ENCODE measurements around the gene C5orf22.
A peak's percentile ranks its signal among the peaks of the same experiment; 100 is the strongest.
"Not testable (repeated sequence)": the region's sequence is repeated elsewhere in the genome, so short reads cannot be mapped to it uniquely, and the experiment has no call there.

The C5orf22 gene

GRCh38 chr5:31553863-31554262 is 21.8 kb downstream of the C5orf22 start:
- peak; percentile 56 for DNase-seq (ENCODE audit: low read depth)

DNA sequence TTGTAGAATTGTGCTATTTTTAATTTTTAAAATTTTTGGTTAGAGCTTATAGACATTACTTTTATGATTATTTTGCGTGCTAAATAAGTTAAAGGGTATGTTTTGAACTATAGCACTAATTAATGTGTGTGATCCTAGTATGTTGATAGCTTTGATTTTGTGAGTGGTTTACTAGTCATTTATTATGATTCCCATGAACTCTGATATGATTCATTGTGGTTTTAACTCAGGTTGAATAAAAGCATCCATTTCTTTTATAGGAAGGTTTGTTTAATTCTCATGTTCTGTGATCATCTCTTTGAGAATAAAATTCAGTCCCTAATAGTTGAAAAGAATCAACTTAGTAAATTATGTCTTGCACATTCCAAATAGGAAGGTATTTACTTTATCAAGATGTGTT is 22.5 kb downstream of the C5orf22 start:
- DNase-seq (ENCODE audit: low read depth), result peak; percentile 62

GRCh38 chr5:31556461-31556860 is 24.4 kb downstream of the C5orf22 start:
- DNase-seq (ENCODE audit: low read depth), result no peak

DNA sequence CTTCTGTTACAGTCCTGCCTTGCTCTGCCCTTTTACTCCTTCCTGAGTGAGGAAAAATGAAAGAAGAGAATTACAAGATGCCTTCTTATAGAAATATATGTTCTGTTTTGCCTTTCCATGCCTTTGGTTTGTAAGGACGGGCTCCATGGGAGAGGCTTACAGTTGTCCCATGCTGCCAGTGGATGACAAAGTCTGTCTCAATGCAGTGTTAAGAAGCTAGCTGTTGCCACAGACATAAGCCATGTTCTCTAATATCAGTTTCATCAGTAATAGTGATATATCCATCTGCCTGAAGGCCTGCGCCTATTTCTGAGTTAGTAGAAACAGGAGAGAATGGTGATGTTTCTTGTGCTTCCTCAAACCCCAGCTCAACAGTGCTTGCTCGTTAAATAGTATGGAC is 27.8 kb downstream of the C5orf22 start:
- no peak for DNase-seq (ENCODE audit: low read depth)

- no peak for DNase-seq (ENCODE audit: low read depth)
Measured at GRCh38 chr5:31561946-31562345, 29.8 kb downstream of the C5orf22 start.

- no peak for DNase-seq (ENCODE audit: low read depth)
Measured at GRCh38 chr5:31563216-31563615, 31.1 kb downstream of the C5orf22 start.

DNA sequence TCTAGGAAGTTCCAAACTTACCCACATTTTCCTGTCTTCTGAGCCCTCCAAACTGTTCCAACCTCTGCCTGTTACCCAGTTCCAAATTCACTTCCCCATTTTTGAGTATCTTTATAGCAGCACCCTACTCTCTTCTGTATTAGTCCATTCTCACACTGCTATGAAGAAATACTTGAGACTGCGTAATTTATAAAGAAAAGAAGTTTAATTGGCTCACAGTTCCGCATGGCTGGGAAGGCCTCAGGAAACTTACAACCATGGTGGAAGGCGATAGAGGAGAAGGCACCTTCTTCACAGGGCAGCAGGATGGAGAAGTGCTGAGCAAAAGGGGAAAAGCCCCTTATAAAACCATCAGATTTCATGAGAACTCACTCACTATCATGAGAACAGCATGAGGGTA is 34.3 kb downstream of the C5orf22 start:
- DNase-seq (ENCODE audit: low read depth), result not testable (repeated sequence)

DNA sequence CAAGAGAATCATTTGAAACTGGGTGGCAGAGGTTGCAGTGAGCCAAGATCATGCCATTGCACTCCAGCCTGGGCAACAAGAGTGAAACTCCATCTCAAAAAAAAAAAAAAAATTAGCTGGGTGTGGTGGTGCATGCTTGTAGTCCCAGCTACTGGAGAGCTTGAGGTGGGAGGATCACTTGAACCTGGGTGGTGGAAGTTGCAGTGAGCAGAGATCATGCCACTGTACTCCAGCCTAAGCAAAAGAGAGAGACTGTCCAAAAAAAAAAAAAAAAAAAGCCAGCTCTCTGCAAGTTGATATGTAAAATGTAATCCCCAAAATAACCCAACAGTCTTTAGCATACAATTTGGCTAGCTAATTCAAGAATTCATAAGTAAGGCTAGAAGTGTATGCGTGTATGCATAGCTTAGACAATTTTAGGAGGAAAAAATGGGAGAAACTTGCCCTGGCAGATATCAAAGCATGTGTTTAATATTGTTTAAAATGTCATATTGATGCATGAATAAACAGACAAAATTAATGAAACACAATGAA is 36.3 kb downstream of the C5orf22 start:
- no peak for DNase-seq (ENCODE audit: low read depth)

- no peak for DNase-seq (ENCODE audit: low read depth)
Measured at GRCh38 chr5:31569068-31569467, 37.0 kb downstream of the C5orf22 start.

DNA sequence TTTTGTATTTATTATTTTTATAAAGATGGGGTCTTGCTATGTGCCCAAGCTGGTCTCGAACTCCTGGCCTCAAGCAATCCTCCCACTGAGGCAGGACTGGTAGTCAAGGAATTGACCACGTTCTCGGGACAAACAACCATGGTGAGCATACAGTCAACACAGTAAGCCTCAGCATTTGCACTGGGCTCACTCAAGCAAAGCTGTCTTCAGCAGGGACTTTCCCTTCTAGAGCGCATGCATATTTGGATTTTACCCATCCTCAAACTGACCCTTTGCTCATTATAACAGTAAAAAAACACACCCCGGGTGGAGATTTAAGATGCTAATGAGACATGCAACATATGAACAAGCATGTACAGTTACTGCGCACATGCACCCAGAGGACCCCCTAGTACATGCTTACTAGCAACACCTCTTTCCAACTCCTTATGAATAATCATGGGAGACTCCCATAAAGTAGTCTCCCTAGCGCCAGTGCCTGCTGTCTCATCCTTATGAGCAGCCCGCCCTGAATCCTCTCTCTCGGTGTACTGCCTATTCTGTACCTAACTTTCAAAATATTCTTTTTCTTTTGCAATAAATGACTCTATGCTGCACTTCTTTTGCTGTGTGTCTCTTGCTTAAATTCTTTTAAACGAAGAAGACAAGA is 41.5 kb downstream of the C5orf22 start:
- no peak for DNase-seq (ENCODE audit: low read depth)

- DNase-seq (ENCODE audit: low read depth), result no peak
Measured at GRCh38 chr5:31574772-31575171, 42.7 kb downstream of the C5orf22 start.

DNA sequence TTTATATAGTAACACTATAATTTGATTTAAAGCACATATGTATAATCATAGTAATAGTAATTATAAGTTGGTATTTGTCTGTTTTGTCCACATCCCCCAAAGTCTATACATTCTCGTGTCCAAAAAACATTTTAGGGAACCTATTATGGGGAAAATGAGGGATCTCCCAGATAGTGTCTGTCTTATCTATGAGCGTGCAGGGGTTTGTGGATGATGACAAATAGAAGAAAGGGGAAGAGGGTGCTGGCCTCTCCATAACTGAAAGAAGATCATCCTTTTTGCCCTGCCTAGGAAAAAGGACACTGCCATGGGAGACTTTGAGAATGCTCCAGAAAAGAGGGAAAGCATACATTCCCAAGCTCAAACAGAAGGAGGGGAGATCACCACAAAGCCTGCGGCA is 45.3 kb downstream of the C5orf22 start:
- DNase-seq (ENCODE audit: low read depth), result no peak

DNA sequence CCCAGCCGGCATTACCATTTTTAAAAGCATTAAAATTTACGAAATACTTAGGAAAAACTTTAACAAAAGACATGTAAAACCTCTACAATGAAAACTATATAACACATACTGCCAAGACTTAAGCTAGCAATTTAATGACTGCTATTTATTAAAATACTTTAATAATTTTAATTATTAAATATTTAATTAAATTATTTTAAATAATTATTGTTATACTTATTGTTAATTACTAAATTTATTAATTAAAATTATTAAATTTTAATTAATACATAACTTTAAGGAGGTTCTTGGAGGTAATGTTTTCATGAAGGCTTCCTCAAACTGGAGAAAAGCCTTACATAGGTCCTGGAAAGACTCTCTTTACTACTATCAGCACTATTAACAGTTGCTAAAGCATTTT is 47.5 kb downstream of the C5orf22 start:
- DNase-seq (ENCODE audit: low read depth), result no peak

DNA sequence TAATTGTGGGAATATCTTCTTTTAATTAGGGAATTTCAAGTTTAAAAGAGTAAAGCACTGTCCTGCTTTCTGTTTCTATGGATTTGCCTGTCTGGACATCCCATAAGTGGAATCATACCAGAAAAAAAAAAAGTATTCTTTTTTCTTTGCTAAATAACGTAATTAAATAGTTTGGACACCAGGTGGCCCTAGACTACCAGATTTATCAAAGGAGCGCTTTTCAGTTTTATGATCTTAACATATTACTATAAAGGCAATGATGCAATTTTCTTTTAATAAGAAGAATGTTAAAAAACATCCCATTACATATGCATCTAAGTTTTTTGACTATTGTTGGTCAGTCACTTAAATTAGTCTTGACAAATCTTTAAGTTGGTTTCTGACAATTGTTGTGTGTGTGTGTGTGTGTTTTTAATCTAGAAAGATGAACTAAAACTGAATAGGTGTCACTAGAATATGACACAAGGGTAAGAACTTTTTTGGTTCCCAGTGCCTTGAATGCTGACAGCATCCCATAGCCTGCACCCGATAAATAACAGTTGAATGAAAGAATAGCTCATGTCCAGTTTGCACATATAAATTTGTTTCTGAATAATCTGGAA is 49.5 kb downstream of the C5orf22 start:
- DNase-seq (ENCODE audit: low read depth), result peak; percentile 70

GRCh38 chr5:31583129-31583528 is 51.0 kb downstream of the C5orf22 start:
- DNase-seq (ENCODE audit: low read depth), result no peak

DNA sequence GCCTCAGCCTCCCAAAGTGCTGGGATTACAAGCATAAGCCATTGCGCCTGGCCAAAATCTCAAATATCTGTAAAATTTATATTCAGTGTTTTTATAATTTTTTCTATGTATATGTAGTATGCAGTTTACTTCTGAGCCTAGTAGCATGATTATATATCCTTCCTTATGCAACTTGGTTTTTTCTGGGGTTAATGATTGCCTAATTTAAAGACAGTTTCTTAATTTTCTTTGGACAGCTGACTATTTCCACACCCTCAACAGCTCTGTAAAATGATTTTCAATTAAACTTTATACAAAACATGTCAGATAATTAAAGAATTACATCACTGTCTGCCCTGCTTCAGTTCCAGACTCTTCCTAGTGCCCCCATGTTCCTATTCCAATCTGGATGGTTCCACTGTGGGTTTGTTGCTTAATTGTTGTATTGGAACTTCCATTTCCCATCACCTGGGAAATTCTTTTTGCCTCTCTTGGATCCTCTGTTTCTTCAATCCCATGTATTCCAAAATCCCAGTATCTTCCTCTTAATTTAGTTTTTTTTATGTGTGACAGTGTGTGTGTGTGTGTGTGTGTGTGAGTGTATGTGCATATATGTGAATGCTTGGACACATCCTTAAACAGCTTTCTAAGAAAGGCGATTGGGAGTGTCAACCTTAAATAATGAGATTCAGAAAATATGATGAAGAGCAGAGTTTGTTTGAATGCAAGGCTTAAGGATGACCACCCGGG is 53.2 kb downstream of the C5orf22 start:
- DNase-seq (ENCODE audit: low read depth), result no peak

GRCh38 chr5:31585895-31586270 is 53.8 kb downstream of the C5orf22 start:
- DNase-seq (ENCODE audit: low read depth), result no peak

DNA sequence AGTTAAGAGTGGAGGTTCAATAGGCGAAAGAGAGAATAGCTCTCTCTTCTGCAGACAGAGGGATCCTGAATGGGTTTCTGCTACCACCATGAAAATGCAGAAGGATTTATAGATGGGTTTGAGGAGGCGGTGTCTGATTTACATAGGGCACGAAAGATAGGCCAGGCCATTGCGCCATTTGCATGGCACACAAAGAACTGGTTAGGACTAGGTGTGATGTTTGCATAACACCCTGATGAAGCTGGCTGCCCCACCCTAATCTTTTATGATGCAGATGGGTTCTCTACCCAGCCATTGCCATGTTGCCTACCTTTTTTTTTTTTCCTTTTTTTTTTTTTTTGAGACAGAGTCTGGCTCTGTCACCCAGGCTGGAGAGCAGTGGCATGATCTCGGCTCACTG is 55.4 kb downstream of the C5orf22 start:
- no peak for DNase-seq (ENCODE audit: low read depth)

- DNase-seq (ENCODE audit: low read depth), result no peak
Measured at GRCh38 chr5:31593665-31594064, 61.6 kb downstream of the C5orf22 start.

- no peak for DNase-seq (ENCODE audit: low read depth)
Measured at GRCh38 chr5:31596354-31596753, 64.3 kb downstream of the C5orf22 start.

DNA sequence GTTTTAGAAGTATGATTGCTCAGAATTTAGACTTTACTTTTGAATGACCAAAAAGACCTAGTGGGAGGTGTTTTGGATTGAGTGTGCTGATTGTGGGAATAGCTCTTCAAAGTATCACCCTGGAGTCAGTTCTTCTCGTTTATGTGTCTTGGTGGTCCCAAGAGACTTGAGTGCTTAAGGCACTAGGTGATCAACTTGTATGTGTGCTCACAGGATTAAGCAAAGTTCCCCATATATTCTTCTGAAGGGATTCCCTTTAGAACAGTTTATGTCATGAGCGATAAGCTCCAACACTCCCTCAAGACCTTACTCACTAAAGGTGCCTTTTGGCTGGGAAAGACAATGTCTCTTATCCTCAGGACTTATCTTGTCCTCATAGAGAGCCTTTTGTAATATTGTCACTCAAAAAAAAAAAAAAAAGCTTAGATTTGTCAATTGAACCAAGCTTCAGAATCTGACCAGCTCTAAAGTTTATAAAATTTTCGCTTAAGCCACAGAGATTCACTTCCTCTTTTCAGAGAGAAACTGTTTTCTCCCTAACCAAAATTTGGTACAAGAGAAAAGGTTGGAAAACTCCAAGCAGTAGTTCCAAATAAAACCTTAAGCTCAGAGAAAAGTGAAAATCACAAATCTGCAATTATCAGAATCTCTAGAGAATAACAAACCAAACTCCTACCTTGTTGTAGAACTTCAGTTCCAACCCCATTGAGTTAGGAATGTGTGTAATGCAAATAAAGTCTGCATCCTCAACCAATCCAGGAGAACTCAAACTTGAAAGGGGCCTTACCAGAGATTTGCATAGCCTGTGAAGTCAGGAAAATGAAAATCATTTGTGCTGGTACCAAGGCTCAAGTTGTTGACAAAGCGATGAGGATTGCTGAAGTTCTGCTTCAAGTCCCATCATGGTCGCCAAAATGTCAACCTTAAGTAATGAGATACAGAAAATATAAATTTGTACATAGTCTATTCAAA is 66.8 kb downstream of the C5orf22 start:
- no peak for DNase-seq (ENCODE audit: low read depth)

DNA sequence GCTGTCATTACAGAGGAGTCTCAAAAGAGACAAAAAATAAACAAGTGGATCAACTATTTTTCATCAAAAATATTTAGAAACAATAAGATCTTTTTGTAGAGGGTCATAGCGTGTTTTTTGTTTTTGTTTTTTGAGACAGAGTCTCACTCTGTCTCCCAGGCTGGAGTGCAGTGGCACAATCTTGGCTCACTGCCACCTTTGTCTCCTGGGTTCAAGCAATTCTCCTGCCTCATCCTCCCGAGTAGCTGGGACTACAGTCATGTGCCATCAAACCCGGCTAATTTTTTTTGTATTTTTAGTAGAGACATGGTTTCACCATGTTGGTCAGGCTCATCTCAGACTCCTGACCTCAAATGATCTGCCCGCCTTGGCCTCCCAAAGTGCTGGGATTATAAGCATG is 70.2 kb downstream of the C5orf22 start:
- DNase-seq (ENCODE audit: low read depth), result not testable (repeated sequence)

All from ELR (cell line).